GM10266 (cell line): ENCODE data around the gene FGGY.

Experiments used
- DNase-seq: peaks from one replicate; pipeline ENCODE4 v3.0.0; 2012; ENCODE audit errors: extremely low spot score
- TF ChIP-seq, protein P1 (sequence below): IDR thresholded peaks from 2 replicates; pipeline ENCODE4 v1.5.1; 2012; ENCODE audit warnings: mild to moderate bottlenecking, low read depth; ENCODE audit not compliant: control insufficient read depth, insufficient read depth; ENCODE audit errors: missing control alignments

The FGGY gene

DNA sequence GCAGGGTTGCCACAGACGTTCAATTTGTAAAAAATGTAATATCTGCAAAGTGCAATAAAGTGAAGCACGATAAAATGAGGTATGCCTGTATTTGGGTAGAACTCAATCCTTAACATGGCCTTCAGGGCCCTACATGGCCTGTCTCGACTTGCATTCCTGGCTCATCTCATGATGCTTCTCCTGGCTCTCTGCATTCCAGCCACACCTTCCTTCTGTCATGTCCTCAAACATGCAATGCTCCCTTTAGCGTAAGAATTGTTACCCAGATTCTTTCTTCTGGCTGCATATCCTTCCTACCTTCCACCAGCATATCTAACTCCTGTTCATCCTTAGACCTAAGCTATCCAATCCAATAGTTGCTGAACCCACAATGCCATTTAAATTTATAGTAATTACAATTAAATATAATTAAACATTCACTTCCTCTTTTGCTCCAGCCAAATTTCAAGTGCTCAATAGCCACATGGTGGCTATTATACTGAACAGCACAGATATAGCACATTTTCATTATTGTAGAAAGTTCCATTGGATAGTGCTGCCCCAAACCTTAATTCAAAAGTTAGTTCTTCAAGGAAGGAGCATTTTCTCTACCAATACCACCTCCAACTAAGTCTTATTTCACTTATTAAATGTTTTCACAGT lies 32.6 kb downstream of the FGGY start:
- DNase-seq = no peak
- TF ChIP-seq, protein P1, sequence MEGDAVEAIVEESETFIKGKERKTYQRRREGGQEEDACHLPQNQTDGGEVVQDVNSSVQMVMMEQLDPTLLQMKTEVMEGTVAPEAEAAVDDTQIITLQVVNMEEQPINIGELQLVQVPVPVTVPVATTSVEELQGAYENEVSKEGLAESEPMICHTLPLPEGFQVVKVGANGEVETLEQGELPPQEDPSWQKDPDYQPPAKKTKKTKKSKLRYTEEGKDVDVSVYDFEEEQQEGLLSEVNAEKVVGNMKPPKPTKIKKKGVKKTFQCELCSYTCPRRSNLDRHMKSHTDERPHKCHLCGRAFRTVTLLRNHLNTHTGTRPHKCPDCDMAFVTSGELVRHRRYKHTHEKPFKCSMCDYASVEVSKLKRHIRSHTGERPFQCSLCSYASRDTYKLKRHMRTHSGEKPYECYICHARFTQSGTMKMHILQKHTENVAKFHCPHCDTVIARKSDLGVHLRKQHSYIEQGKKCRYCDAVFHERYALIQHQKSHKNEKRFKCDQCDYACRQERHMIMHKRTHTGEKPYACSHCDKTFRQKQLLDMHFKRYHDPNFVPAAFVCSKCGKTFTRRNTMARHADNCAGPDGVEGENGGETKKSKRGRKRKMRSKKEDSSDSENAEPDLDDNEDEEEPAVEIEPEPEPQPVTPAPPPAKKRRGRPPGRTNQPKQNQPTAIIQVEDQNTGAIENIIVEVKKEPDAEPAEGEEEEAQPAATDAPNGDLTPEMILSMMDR = no peak

GRCh38 chr1:59331686-59332620 lies 35.1 kb downstream of the FGGY start:
- DNase-seq = no peak
- TF ChIP-seq, protein P1 = no peak

DNA sequence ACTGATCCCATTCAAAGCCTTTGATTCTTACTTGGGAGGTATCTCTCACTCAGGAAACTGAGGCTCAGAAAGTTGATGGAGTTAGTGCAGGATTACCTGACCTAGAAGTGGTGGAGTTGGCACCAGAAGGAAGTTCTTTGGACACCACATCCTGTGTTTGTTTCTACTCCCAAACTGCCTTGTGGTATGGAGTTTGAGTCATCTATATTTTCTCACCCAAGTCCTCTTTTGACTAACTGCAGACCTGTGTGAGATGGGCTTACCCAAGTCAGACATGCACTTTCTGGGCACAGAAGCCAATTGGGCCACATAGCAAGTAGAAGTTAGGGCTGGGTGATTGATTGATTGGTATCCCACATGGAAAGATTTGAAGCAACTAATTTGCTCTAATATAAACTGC lies 36.1 kb downstream of the FGGY start:
- TF ChIP-seq, protein P1 = no peak
- no peak for DNase-seq

DNA sequence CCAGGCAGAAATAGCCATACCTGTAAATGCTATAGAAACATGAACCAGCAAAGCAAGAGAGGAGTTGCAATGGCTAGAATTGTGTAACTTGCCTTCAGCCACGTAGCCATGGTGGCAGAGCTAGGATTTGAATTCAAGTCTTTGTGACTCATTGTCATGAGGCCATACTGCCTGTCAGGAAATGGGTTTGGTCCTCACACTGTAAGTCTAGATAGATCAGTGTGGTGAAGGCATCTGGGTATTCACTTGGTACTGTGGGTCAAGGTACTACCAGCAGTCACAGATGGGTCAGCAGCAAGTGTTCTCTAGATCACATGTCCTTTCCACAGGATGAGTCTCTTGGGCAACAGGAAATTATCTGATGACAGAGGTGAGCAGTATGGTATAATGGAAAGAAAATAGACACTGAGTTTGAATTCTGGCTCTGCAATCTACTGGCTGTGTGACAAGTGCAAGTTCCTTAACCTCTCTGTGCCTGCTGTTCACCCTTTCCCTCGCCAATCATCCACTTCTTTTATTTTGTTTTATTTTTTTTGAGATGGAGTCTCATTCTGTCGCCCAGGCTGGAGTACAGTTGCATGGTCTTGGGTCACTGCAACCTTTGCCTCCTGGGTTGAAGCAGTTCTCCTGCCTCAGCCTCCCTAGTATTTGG lies 36.9 kb downstream of the FGGY start:
- TF ChIP-seq, protein P1 = no peak
- DNase-seq = no peak

GRCh38 chr1:59340411-59341307 lies 43.8 kb downstream of the FGGY start:
- TF ChIP-seq, protein P1 = no peak
- DNase-seq = no peak

DNA sequence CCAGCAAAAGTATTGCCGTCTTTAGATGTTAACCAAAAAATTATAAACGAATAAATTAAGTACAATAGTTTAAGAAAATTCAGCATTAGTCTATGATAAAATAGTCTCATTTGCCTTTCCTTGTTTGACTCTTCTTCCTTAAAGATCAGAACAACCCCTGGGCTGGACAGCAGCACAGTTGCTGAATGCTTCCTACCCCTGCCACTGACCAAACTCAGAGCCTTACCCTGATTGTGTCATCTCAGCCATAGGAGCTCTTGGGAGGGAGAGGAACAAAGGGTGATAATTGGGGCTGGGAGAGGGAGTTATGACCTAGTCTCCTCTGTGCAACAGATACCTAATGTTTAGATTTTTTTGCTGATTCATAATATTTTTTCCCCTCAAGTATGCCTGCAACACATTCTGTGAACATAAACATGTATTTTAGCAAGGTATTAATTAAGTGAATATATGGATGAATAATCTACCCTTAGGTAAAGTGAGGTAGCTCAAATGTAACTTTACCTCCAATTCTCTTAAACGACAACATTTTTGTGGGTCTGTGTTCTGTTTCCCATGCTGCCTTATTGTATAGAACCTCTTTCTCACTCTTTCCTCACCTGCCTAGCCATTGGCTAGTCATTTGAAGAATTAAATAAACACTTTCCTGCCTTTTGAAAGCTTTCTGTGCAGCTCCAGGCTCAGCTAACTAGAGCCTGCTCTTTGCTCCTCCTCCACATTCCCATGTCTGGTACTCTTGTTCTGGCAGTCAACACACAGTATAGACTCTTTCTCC lies 46.1 kb downstream of the FGGY start:
- TF ChIP-seq, protein P1 = no peak
- DNase-seq = no peak
